Esophagus muscularis mucosa (tissue), 4 donors: ENCODE data around the gene UBXN6. TPM values are rescaled to one million over a fixed set of nuclear protein-coding genes. Genes with fewer than 3 reads are reported as not detected.
A peak's percentile ranks its signal among the peaks of the same experiment; 100 is the strongest.

Experiments used
- DNase-seq: peaks from one replicate; pipeline ENCODE4 v3.0.0-alpha.2; 2017; ENCODE audit errors: extremely low spot score
- H3K27ac ChIP-seq, 4 donors: fragments of 200-600 bp; sonication (generic); replicated peaks in 1 of 4; 1 replicate in 3 of 4; 2 replicates in 1 of 4; pipeline ENCODE4 v1.5.1; 2016 to 2019; ENCODE audit warnings: mild to moderate bottlenecking in 1 of 4
- H3K27me3 ChIP-seq, 4 donors: fragments of 200-600 bp; sonication (generic); one replicate each; pipeline versions ENCODE4 v1.5.1 to v1.6.0; 2016 to 2019
- H3K36me3 ChIP-seq, 4 donors: fragments of 200-600 bp; sonication (generic); one replicate each; pipeline ENCODE4 v1.5.1; 2016 to 2019
- H3K4me1 ChIP-seq, 4 donors: fragments of 200-600 bp; sonication (generic); one replicate each; pipeline ENCODE4 v1.5.1; 2016 to 2019
- H3K4me3 ChIP-seq, 4 donors: fragments of 200-600 bp; sonication (generic); 1 replicate in 2 of 4; 2 replicates in 2 of 4; pipeline ENCODE4 v1.5.1; 2016 to 2019; ENCODE audit warnings: mild to moderate bottlenecking in 4 of 4, moderate library complexity in 1 of 4
- H3K9me3 ChIP-seq, 4 donors: fragments of 200-600 bp; sonication (generic); 1 replicate in 3 of 4; 2 replicates in 1 of 4; pipeline ENCODE4 v1.5.1; 2016 to 2019
- CTCF ChIP-seq, 3 experiments: fragments of 200-600 bp in 2 of 3; fragments of 450-650 bp in 1 of 3; sonication (generic) in 2 of 3; IDR thresholded peaks; one replicate each; pipeline ENCODE4 v1.5.1; 2017 to 2019; ENCODE audit warnings: antibody characterized with exemption in 3 of 3, mild to moderate bottlenecking in 2 of 3, moderate library complexity in 1 of 3
- EP300 ChIP-seq: sonication (generic); formaldehyde crosslinking; IDR thresholded peaks from one replicate; pipeline ENCODE4 v1.6.1; 2017; ENCODE audit warnings: antibody characterized with exemption
- POLR2A ChIP-seq: fragments of 450-650 bp; IDR thresholded peaks from one replicate; pipeline ENCODE4 v1.6.1; 2017; ENCODE audit warnings: antibody characterized with exemption, moderate library complexity, mild to moderate bottlenecking, low read depth
- POLR2AphosphoS5 ChIP-seq, 2 donors: sonication (generic); formaldehyde crosslinking; IDR thresholded peaks; one replicate each; pipeline ENCODE4 v1.6.1; 2017; ENCODE audit warnings: antibody characterized with exemption in 2 of 2
- WGBS: methylation state at CpG from one replicate; pipeline ENCODE4 v1.1.5; 2018; 5-methylcytosine and 5-hydroxymethylcytosine counted together
- intact Hi-C: fragments of 100-400 bp; cut with DNase I; formaldehyde crosslinking; loops from one replicate; pipeline ENCODE4 v1.15.1; 2023
- total RNA-seq, 4 donors: library from RNA; depleted of rRNA; stranded (reverse); fragments of >200 nt; gene quantifications; one replicate each; pipeline versions ENCODE4 v1.1.0 to v1.2.1, GENCODE V29; 2016

Gene UBXN6
- total RNA-seq, 4 donors from 2014 or later: 65.2 to 190 (median 98.8) TPM

GRCh38 chr19:4456843-4457653 is 546 bp downstream of the UBXN6 start:
- WGBS: 2% methylated on average over 17 of the region's 53 CpGs
- H3K27me3 ChIP-seq: no peaks in the 10 kb centered on the region
- peak overlapping the region; percentile 67 to 87 (median 74) for H3K4me3 ChIP-seq
- intact Hi-C loops: loop anchor here (5.0 kb wide), 1 partner anchor 60 kb away; the partner anchor contains the start of gene PLIN4
- DNase-seq: no peak
- H3K36me3 ChIP-seq: peaks cover 18 to 29% (median 20%) of the 10 kb centered on the region in 4 donors
- TF ChIP-seq CTCF (IDR thresholded peaks at IDR 0.05) (no peak), EP300 (no peak), POLR2A (no peak), POLR2AphosphoS5 (IDR thresholded peaks at IDR 0.05) (no peak)
- peak overlapping the region; percentile 88 to 95 (median 91) for H3K27ac ChIP-seq
- H3K4me1 ChIP-seq: peaks cover 22 to 50% (median 36%) of the 10 kb centered on the region in 4 donors
- H3K9me3 ChIP-seq: no peaks in the 10 kb centered on the region

GRCh38 chr19:4456476-4456842 is 1.1 kb downstream of the UBXN6 start:
- Histone ChIP-seq H3K27me3 (no peaks in the 10 kb centered on the region), H3K4me3 (peak overlapping the region; percentile 67 to 87 (median 74)), H3K36me3 (peaks cover 24 to 35% (median 26%) of the 10 kb centered on the region in 4 donors), H3K9me3 (no peaks in the 10 kb centered on the region), H3K4me1 (peaks cover 22 to 50% (median 36%) of the 10 kb centered on the region in 4 donors), H3K27ac (peak overlapping the region; percentile 88 to 95 (median 91))
- intact Hi-C loops: loop anchor here (5.0 kb wide), 1 partner anchor 61 kb away; the partner anchor contains the start of gene PLIN4
- 4% methylated on average over 9 of the region's 9 CpGs for WGBS
- no peak for DNase-seq
- TF ChIP-seq CTCF (IDR thresholded peaks at IDR 0.05) (no peak), POLR2AphosphoS5 (IDR thresholded peaks at IDR 0.05) (peak in 1 of 2 donors; percentile 45)

- no peaks in the 10 kb centered on the region for H3K9me3 ChIP-seq
- H3K36me3 ChIP-seq: peaks cover 30 to 41% (median 32%) of the 10 kb centered on the region in 4 donors
- peak overlapping the region; percentile 67 to 87 (median 74) for H3K4me3 ChIP-seq
- peak; percentile 69 to 79 for TF ChIP-seq POLR2AphosphoS5 (IDR thresholded peaks at IDR 0.05)
- peak in 2 of 3 experiments; percentile 11 to 28 for TF ChIP-seq CTCF (IDR thresholded peaks at IDR 0.05)
- TF ChIP-seq POLR2A: no peak
- TF ChIP-seq EP300: no peak
- no peak for DNase-seq
- peak overlapping the region; percentile 88 to 95 (median 91) for H3K27ac ChIP-seq
- WGBS: 33% methylated on average over 13 of the region's 15 CpGs
- peaks cover 22 to 50% (median 36%) of the 10 kb centered on the region in 4 donors for H3K4me1 ChIP-seq
- no peaks in the 10 kb centered on the region for H3K27me3 ChIP-seq
- intact Hi-C loops: loop anchor here (5.0 kb wide), 1 partner anchor 61 kb away; the partner anchor contains the start of gene PLIN4
These were observed 1.7 kb downstream of the UBXN6 start for GRCh38 chr19:4455719-4456475.

GRCh38 chr19:4454747-4455718 is 2.6 kb downstream of the UBXN6 start:
- TF ChIP-seq EP300 (no peak), POLR2AphosphoS5 (IDR thresholded peaks at IDR 0.05) (peak in 1 of 2 donors; percentile 16), POLR2A (no peak), CTCF (IDR thresholded peaks at IDR 0.05) (no peak)
- H3K4me3 ChIP-seq: peak overlapping the region in 3 of 4 donors; percentile 67 to 87 (median 79)
- peaks cover 22 to 50% (median 38%) of the 10 kb centered on the region in 4 donors for H3K4me1 ChIP-seq
- H3K27ac ChIP-seq: peak overlapping the region; percentile 88 to 95 (median 91)
- peaks cover 35 to 49% (median 36%) of the 10 kb centered on the region in 4 donors for H3K36me3 ChIP-seq
- intact Hi-C loops: loop anchor here (5.0 kb wide), 1 partner anchor 62 kb away; the partner anchor contains the start of gene PLIN4
- H3K27me3 ChIP-seq: no peaks in the 10 kb centered on the region
- no peak for DNase-seq
- WGBS: 57% methylated on average over 21 of the region's 29 CpGs
- H3K9me3 ChIP-seq: no peaks in the 10 kb centered on the region
